HEK293 (cell line): ENCODE measurements around the gene KSR1.

ENCODE experiments used
- CTCF ChIA-PET: fragments of 350-600 bp; formaldehyde crosslinking; extraction: SDS; loops from one replicate; lab custom pipeline; 2021; ENCODE audit warnings: antibody characterized with exemption; lab: Yijun Ruan, JAX
- POLR2A ChIA-PET: fragments of 300-600 bp; formaldehyde crosslinking; extraction: SDS; loops from one replicate; lab custom pipeline; 2020; ENCODE audit warnings: antibody characterized with exemption, inconsistent platforms; lab: Yijun Ruan, JAX
- H3K27ac ChIP-seq: fragments of 200-500 bp; sonication (Bioruptor generic); 2 replicates; pipeline ENCODE4 v1.5.1; 2014; ENCODE audit warnings: low read depth, low read length, control low read depth, inconsistent platforms; ENCODE audit errors: extremely low read depth
- H3K36me3 ChIP-seq, 2 experiments: fragments of 200-500 bp in 1 of 2; sonication (Bioruptor generic) in 1 of 2; 1 replicate in 1 of 2; 2 replicates in 1 of 2; pipeline ENCODE4 v1.5.1; 2014 to 2017; ENCODE audit warnings: inconsistent platforms in 2 of 2, low read length in 2 of 2; ENCODE audit not compliant: control insufficient read depth in 2 of 2, insufficient read depth in 1 of 2
- H3K4me1 ChIP-seq: fragments of 200-500 bp; sonication (Bioruptor generic); 2 replicates; pipeline ENCODE4 v1.5.1; 2014; ENCODE audit warnings: mild to moderate bottlenecking, low read length, inconsistent platforms; ENCODE audit not compliant: control insufficient read depth, insufficient read depth
- H3K4me3 ChIP-seq: 2 replicates; pipeline ENCODE4 v1.5.1; 2011; ENCODE audit warnings: low read depth, mild to moderate bottlenecking, control low read depth, low read length, moderate library complexity
- H3K9me3 ChIP-seq: fragments of 200-500 bp; sonication (Bioruptor generic); 2 replicates; pipeline ENCODE4 v1.5.1; 2014; ENCODE audit warnings: low read depth, low read length, inconsistent platforms; ENCODE audit not compliant: control insufficient read depth, insufficient read depth
- INSM2 ChIP-seq: fragments of 450-650 bp; formaldehyde crosslinking; IDR thresholded peaks from 2 replicates; pipeline ENCODE4 v1.5.1; 2016; ENCODE audit warnings: missing biosample characterization, missing genetic modification characterization
- MZF1 ChIP-seq: fragments of 450-650 bp; formaldehyde crosslinking; IDR thresholded peaks from 2 replicates; pipeline ENCODE4 v1.5.1; 2017; ENCODE audit warnings: missing biosample characterization, missing genetic modification characterization, borderline replicate concordance
- SCRT2 ChIP-seq: fragments of 450-650 bp; formaldehyde crosslinking; IDR thresholded peaks from 2 replicates; pipeline ENCODE4 v1.5.1; 2016; ENCODE audit warnings: missing biosample characterization, missing genetic modification characterization
- SETDB1 ChIP-seq: IDR thresholded peaks from one replicate; pipeline ENCODE4 v1.6.1; 2017; ENCODE audit warnings: mild to moderate bottlenecking, low read length, moderate library complexity, mixed read lengths; ENCODE audit not compliant: insufficient read length
- ZBTB1 ChIP-seq: fragments of 450-650 bp; formaldehyde crosslinking; IDR thresholded peaks from 2 replicates; pipeline ENCODE4 v1.5.1; 2016; ENCODE audit warnings: missing biosample characterization, missing genetic modification characterization
- ZBTB7A ChIP-seq: fragments of 450-650 bp; formaldehyde crosslinking; IDR thresholded peaks from 2 replicates; pipeline ENCODE4 v1.5.1; 2016; ENCODE audit warnings: low read depth, missing biosample characterization, missing genetic modification characterization
- ZFP41 ChIP-seq: fragments of 450-650 bp; formaldehyde crosslinking; IDR thresholded peaks from 2 replicates; pipeline ENCODE4 v1.5.1; 2016; ENCODE audit warnings: missing biosample characterization, missing genetic modification characterization, borderline replicate concordance
- ZNF132 ChIP-seq: fragments of 450-650 bp; formaldehyde crosslinking; IDR thresholded peaks from 2 replicates; pipeline ENCODE4 v1.5.1; 2017; ENCODE audit warnings: missing biosample characterization, missing genetic modification characterization, borderline replicate concordance
- ZNF292 ChIP-seq: fragments of 450-650 bp; formaldehyde crosslinking; IDR thresholded peaks from 2 replicates; pipeline ENCODE4 v1.5.1; 2016; ENCODE audit warnings: low read depth, missing biosample characterization, missing genetic modification characterization, borderline replicate concordance
- ZNF311 ChIP-seq: fragments of 450-650 bp; formaldehyde crosslinking; IDR thresholded peaks from 2 replicates; pipeline ENCODE4 v1.5.1; 2017; ENCODE audit warnings: missing biosample characterization, missing genetic modification characterization, borderline replicate concordance
- ZNF37A ChIP-seq: fragments of 450-650 bp; IDR thresholded peaks from 2 replicates; pipeline ENCODE4 v1.5.1; 2018; ENCODE audit warnings: missing biosample characterization, missing genetic modification characterization
- ZNF404 ChIP-seq: fragments of 450-650 bp; formaldehyde crosslinking; IDR thresholded peaks from 2 replicates; pipeline ENCODE4 v1.5.1; 2017; ENCODE audit warnings: missing biosample characterization, missing genetic modification characterization
- ZNF433 ChIP-seq: fragments of 450-650 bp; formaldehyde crosslinking; IDR thresholded peaks from 2 replicates; pipeline ENCODE4 v1.5.1; 2016; ENCODE audit warnings: missing biosample characterization, missing genetic modification characterization, low read depth
- ZNF521 ChIP-seq: fragments of 450-650 bp; formaldehyde crosslinking; IDR thresholded peaks from 2 replicates; pipeline ENCODE4 v1.5.1; 2017; ENCODE audit warnings: missing biosample characterization, mild to moderate bottlenecking, missing genetic modification characterization
- ZNF560 ChIP-seq: fragments of 450-650 bp; formaldehyde crosslinking; IDR thresholded peaks from 2 replicates; pipeline ENCODE4 v1.5.1; 2017; ENCODE audit warnings: missing biosample characterization, missing genetic modification characterization, borderline replicate concordance
- ZNF561 ChIP-seq: fragments of 450-650 bp; IDR thresholded peaks from 2 replicates; pipeline ENCODE4 v1.5.1; 2018; ENCODE audit warnings: missing biosample characterization, missing genetic modification characterization, borderline replicate concordance
- ZNF623 ChIP-seq: fragments of 450-650 bp; formaldehyde crosslinking; IDR thresholded peaks from 2 replicates; pipeline ENCODE4 v1.5.1; 2016; ENCODE audit warnings: missing biosample characterization, missing genetic modification characterization
- ZNF645 ChIP-seq: fragments of 450-650 bp; formaldehyde crosslinking; IDR thresholded peaks from 2 replicates; pipeline ENCODE4; 2016; ENCODE audit warnings: missing biosample characterization, missing genetic modification characterization
- ZNF777 ChIP-seq: fragments of 450-650 bp; formaldehyde crosslinking; IDR thresholded peaks from 2 replicates; pipeline ENCODE4 v1.5.1; 2017; ENCODE audit warnings: missing biosample characterization, missing genetic modification characterization, borderline replicate concordance
- ZNF791 ChIP-seq: fragments of 450-650 bp; formaldehyde crosslinking; IDR thresholded peaks from 2 replicates; pipeline ENCODE4 v1.5.1; 2016; ENCODE audit warnings: missing biosample characterization, missing genetic modification characterization
- ZNF792 ChIP-seq: fragments of 450-650 bp; formaldehyde crosslinking; IDR thresholded peaks from 2 replicates; pipeline ENCODE4 v1.5.1; 2016; ENCODE audit warnings: missing biosample characterization, missing genetic modification characterization
- ZNF837 ChIP-seq: fragments of 450-650 bp; formaldehyde crosslinking; IDR thresholded peaks from 2 replicates; pipeline ENCODE4 v1.5.1; 2016; ENCODE audit warnings: missing biosample characterization, missing genetic modification characterization
- TF ChIP-seq, protein P1 (sequence below): fragments of 450-650 bp; formaldehyde crosslinking; IDR thresholded peaks from 2 replicates; pipeline ENCODE4 v1.5.1; 2016; ENCODE audit warnings: missing biosample characterization, missing genetic modification characterization
- TF ChIP-seq, protein P2 (sequence below): fragments of 450-650 bp; IDR thresholded peaks from 2 replicates; pipeline ENCODE4 v1.5.1; 2018; ENCODE audit warnings: missing biosample characterization, mild to moderate bottlenecking, missing genetic modification characterization

The KSR1 gene

DNA sequence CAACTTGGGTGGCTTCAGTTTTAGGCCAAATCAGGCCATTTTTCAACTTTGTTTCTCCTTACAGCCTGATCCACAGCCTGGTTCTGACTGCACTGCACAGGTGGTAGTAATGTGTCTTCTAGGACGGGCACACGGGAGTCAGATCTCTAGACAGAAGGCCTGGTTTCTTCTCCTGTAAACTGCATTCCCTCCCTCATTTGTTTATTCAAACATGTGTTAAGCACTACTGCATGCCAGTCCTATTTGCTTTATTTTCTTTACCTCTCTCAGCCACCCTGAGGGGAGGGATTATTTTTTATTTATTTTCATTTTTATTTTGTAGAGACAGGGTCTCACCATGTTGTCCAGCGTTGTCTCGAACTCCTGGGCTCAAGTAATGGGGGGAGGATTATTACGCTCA lies 6.3 kb upstream of the KSR1 start (continued):
- TF ChIP-seq ZNF560 (tag by site-specific recombination): no peak
- no peak for TF ChIP-seq MZF1 (tag by site-specific recombination)
- TF ChIP-seq ZBTB1 (tag by site-specific recombination): no peak
- TF ChIP-seq ZNF292 (tag by site-specific recombination): no peak
- no peak for TF ChIP-seq ZFP41
- TF ChIP-seq ZNF521 (tag by site-specific recombination): no peak

DNA sequence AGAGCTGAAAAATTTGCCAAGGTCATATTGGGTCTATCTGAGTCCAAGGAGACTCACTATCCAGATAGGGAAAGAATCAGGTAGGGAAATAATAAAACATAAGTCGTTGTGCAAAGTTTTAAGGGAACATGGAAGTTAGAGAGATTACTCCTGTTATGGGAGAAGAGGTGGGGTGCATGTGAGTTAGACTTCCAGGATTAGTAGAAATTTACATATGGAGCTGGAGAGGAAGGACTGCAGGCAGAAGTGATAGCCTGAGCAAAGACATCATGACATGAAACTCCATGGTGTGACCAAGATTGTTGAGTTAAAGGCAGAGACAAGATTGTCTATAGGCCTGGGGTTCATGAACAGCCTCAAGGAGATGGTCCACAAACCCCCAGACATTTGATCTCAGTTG lies 5.8 kb upstream of the KSR1 start:
- H3K9me3 ChIP-seq: no peaks in the 10 kb centered on the region
- ChIA-PET POLR2A (no interaction called here), CTCF (interaction anchor here (0.6 to 1.0 kb wide), 3 partner anchors 70 to 107 kb away, joined by 3 to 4 read pairs (median 3); no protein-coding TSS in a partner anchor)
- H3K4me1 ChIP-seq: peaks cover 8% of the 10 kb centered on the region
- TF ChIP-seq ZNF404 (tag by site-specific recombination): no peak
- TF ChIP-seq SETDB1: no peak
- no peak for TF ChIP-seq ZNF561
- no peak for TF ChIP-seq ZBTB1 (tag by site-specific recombination)
- TF ChIP-seq, protein P1, sequence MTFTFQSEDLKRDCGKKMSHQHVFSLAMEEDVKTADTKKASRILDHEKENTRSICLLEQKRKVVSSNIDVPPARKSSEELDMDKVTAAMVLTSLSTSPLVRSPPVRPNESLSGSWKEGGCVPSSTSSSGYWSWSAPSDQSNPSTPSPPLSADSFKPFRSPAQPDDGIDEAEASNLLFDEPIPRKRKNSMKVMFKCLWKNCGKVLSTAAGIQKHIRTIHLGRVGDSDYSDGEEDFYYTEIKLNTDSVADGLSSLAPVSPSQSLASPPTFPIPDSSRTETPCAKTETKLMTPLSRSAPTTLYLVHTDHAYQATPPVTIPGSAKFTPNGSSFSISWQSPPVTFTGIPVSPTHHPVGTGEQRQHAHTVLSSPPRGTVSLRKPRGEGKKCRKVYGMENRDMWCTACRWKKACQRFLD (tag by site-specific recombination): no peak
- TF ChIP-seq ZNF623: no peak
- no peak for TF ChIP-seq ZNF311 (tag by site-specific recombination)
- no peak for TF ChIP-seq ZBTB7A (tag by site-specific recombination)
- TF ChIP-seq SCRT2 (tag by site-specific recombination): no peak
- TF ChIP-seq ZNF132: no peak
- no peak for TF ChIP-seq INSM2
- no peak for TF ChIP-seq ZNF777
- no peak for TF ChIP-seq ZNF792 (tag by site-specific recombination)
- no peak for TF ChIP-seq ZNF791 (tag by site-specific recombination)
- TF ChIP-seq ZNF837: no peak
- TF ChIP-seq, protein P2, sequence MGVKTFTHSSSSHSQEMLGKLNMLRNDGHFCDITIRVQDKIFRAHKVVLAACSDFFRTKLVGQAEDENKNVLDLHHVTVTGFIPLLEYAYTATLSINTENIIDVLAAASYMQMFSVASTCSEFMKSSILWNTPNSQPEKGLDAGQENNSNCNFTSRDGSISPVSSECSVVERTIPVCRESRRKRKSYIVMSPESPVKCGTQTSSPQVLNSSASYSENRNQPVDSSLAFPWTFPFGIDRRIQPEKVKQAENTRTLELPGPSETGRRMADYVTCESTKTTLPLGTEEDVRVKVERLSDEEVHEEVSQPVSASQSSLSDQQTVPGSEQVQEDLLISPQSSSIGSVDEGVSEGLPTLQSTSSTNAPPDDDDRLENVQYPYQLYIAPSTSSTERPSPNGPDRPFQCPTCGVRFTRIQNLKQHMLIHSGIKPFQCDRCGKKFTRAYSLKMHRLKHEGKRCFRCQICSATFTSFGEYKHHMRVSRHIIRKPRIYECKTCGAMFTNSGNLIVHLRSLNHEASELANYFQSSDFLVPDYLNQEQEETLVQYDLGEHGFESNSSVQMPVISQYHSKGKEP (tag by site-specific recombination): no peak
- TF ChIP-seq ZNF645: no peak
- TF ChIP-seq ZNF37A (tag by site-specific recombination): no peak
- no peak for TF ChIP-seq ZNF433 (tag by site-specific recombination)
- no peak overlapping the region for H3K27ac ChIP-seq
- H3K36me3 ChIP-seq: no peaks in the 10 kb centered on the region
- H3K4me3 ChIP-seq: no peak overlapping the region
